ENCODE measurements around the gene SKI. TPM values are rescaled to one million over a fixed set of nuclear protein-coding genes. Genes with fewer than 3 reads are reported as not detected.

SKI gene
- total and polyA plus RNA-seq, 10 of the 15 experiments (the other 5 are each of a cell fraction or from before 2014, with no cell fraction given), result 0.03 to 14.9 (median 0.96) TPM

- in situ Hi-C loops (cut with MboI) (no loop called here), intact Hi-C loops (cut with micrococcal nuclease; ENCODE audit: unreplicated experiment) (loop anchor here (10.0 kb wide), 1 partner anchor 55 kb away; no protein-coding TSS in a partner anchor)
- TF ChIP-seq CBX5 (IDR thresholded peaks at IDR 0.05; ENCODE audit: low read depth) (no peak), RAD51 (IDR thresholded peaks at IDR 0.05) (no peak), ELK1 (IDR thresholded peaks at IDR 0.05; ENCODE audit: low read depth, low read length) (no peak), SMC3 (IDR thresholded peaks at IDR 0.05; ENCODE audit: borderline replicate concordance, low read length) (no peak), CHD2 (IDR thresholded peaks at IDR 0.05; ENCODE audit: borderline replicate concordance, low read depth, low read length) (no peak), SMARCA5 (IDR thresholded peaks at IDR 0.05) (no peak)
- BruUV-seq (replicated peaks), result no TSS peak
- Histone ChIP-seq H2AFZ (ENCODE audit: control insufficient read depth, low read depth, low read length) (no peak overlapping the region), H3K4me2 (ENCODE audit: control insufficient read depth, insufficient read depth) (no peak overlapping the region), H3K79me2 (ENCODE audit: control insufficient read depth, insufficient read depth, low read length) (peaks cover 19% of the 10 kb centered on the region), H3K4me3 (no peak overlapping the region), H4K20me1 (ENCODE audit: control insufficient read depth, insufficient read depth) (no peaks in the 10 kb centered on the region), H3K27ac (ENCODE audit: control insufficient read depth, insufficient read depth) (no peak overlapping the region), H3K9ac (ENCODE audit: control insufficient read depth, insufficient read depth, low read length) (no peak overlapping the region), H3K9me3 (replicated peaks; ENCODE audit: control insufficient read depth, insufficient read depth, low read length) (no peaks in the 10 kb centered on the region), H3K27me3 (replicated peaks in 1 of 2; ENCODE audit: control insufficient read depth in 2 of 2, insufficient read depth in 2 of 2, low read length in 1 of 2) (no peaks in the 10 kb centered on the region), H3K36me3 (ENCODE audit: control insufficient read depth in 2 of 2, insufficient read depth in 2 of 2, low read length in 1 of 2) (peaks cover 0 to 5% of the 10 kb centered on the region in 2 experiments; a peak in 2 of 4 replicates), H3K4me1 (ENCODE audit: control insufficient read depth, insufficient read depth, low read length) (peaks cover 10% of the 10 kb centered on the region)
- ChIA-PET CTCF (no interaction called here), RAD21 (ENCODE audit: unreplicated experiment) (no interaction called here), POLR2A (no interaction called here), SMC1A (ENCODE audit: uncharacterized antibody, unreplicated experiment) (no interaction called here)
- FAIRE-seq, result no peak
- ATAC-seq, result no peak
- no peak for DNase-seq (ENCODE audit: low read depth, low spot score)
- 93% methylated on average over 30 of the region's 30 CpGs for WGBS (ENCODE audit: insufficient coverage, insufficient replicate concordance, low lambda C conversion rate, missing lambda C conversion rate)
Measured at GRCh38 chr1:2239384-2239985, 11.4 kb downstream of the SKI start.
